H9 (cell line): ENCODE results near the gene GAL3ST1. TPM values are rescaled to one million over a fixed set of nuclear protein-coding genes. Genes with fewer than 3 reads are reported as not detected.

Source experiments
- DNase-seq: peaks from one replicate; pipeline ENCODE4 v3.0.0-alpha.2; 2017
- H2AFZ ChIP-seq: one replicate; pipeline ENCODE4 v1.6.1; 2013; ENCODE audit warnings: mild to moderate bottlenecking, low read length, control low read depth, moderate library complexity
- H2AK5ac ChIP-seq: 2 replicates; pipeline ENCODE4 v1.6.1; 2013; ENCODE audit warnings: low read length, control low read depth, mixed read lengths; ENCODE audit not compliant: insufficient read length
- H2BK120ac ChIP-seq: one replicate; pipeline ENCODE4 v1.6.1; 2013; ENCODE audit warnings: low read depth, mild to moderate bottlenecking, low read length, control low read depth, inconsistent platforms; ENCODE audit not compliant: poor library complexity, severe bottlenecking
- H2BK12ac ChIP-seq: 2 replicates; pipeline ENCODE4 v1.6.1; 2013; ENCODE audit warnings: low read length, control low read depth, mixed read lengths, low read depth; ENCODE audit not compliant: insufficient read length
- H2BK15ac ChIP-seq: 2 replicates; pipeline ENCODE4 v1.6.1; 2013; ENCODE audit warnings: low read depth, low read length, control low read depth
- H2BK20ac ChIP-seq: one replicate; pipeline ENCODE4 v1.6.1; 2013; ENCODE audit warnings: low read depth, mild to moderate bottlenecking, low read length, control low read depth, inconsistent platforms; ENCODE audit not compliant: poor library complexity, severe bottlenecking
- H2BK5ac ChIP-seq: 2 replicates; pipeline ENCODE4 v1.6.1; 2013; ENCODE audit warnings: low read length, control low read depth, mixed read lengths; ENCODE audit not compliant: insufficient read length
- H3K14ac ChIP-seq: 2 replicates; pipeline ENCODE4 v1.6.1; 2013; ENCODE audit warnings: low read length, control low read depth; ENCODE audit not compliant: insufficient read depth
- H3K18ac ChIP-seq: 2 replicates; pipeline ENCODE4 v1.6.1; 2013; ENCODE audit warnings: low read depth, mild to moderate bottlenecking, mixed read lengths, low read length, control low read depth; ENCODE audit not compliant: insufficient read length
- H3K23ac ChIP-seq: 2 replicates; pipeline ENCODE4 v1.6.1; 2013; ENCODE audit warnings: low read length, control low read depth, mixed read lengths, low read depth; ENCODE audit not compliant: insufficient read length
- H3K23me2 ChIP-seq: 2 replicates; pipeline ENCODE4 v1.6.1; 2013; ENCODE audit warnings: low read depth, mild to moderate bottlenecking, mixed read lengths, low read length, control low read depth; ENCODE audit not compliant: insufficient read length, poor library complexity, severe bottlenecking
- H3K27ac ChIP-seq: 2 replicates; pipeline ENCODE4 v1.5.1; 2013; ENCODE audit warnings: low read length, control low read depth, mixed read lengths, low read depth; ENCODE audit not compliant: insufficient read length
- H3K27me3 ChIP-seq: 2 replicates; pipeline ENCODE4 v1.6.1; 2013; ENCODE audit warnings: low read length, control low read depth, inconsistent platforms; ENCODE audit not compliant: insufficient read depth
- H3K4ac ChIP-seq: 2 replicates; pipeline ENCODE4 v1.6.1; 2013; ENCODE audit warnings: low read depth, mild to moderate bottlenecking, control low read depth, inconsistent platforms, low read length, moderate library complexity
- H3K4me1 ChIP-seq: 2 replicates; pipeline ENCODE4 v1.6.1; 2013; ENCODE audit warnings: low read length, control low read depth, inconsistent platforms; ENCODE audit not compliant: insufficient read depth
- H3K4me2 ChIP-seq: 2 replicates; pipeline ENCODE4 v1.6.1; 2013; ENCODE audit warnings: low read length, control low read depth, mixed read lengths; ENCODE audit not compliant: insufficient read length, insufficient read depth
- H3K56ac ChIP-seq: 2 replicates; pipeline ENCODE4 v1.6.1; 2013; ENCODE audit warnings: low read depth, mild to moderate bottlenecking, mixed read lengths, low read length, control low read depth; ENCODE audit not compliant: insufficient read length
- H3K79me1 ChIP-seq: 2 replicates; pipeline ENCODE4 v1.6.1; 2013; ENCODE audit warnings: low read depth, mild to moderate bottlenecking, moderate library complexity, low read length, control low read depth, inconsistent platforms; ENCODE audit not compliant: insufficient read depth, poor library complexity, severe bottlenecking
- H3K79me2 ChIP-seq: 2 replicates; pipeline ENCODE4 v1.6.1; 2013; ENCODE audit warnings: low read length, control low read depth, inconsistent platforms; ENCODE audit not compliant: insufficient read depth
- H3K9ac ChIP-seq: 2 replicates; pipeline ENCODE4 v1.6.1; 2013; ENCODE audit warnings: low read length, control low read depth, mixed read lengths; ENCODE audit not compliant: insufficient read length; ENCODE audit errors: extremely low read depth
- H3K9me3 ChIP-seq: one replicate; pipeline ENCODE4 v1.6.1; 2013; ENCODE audit warnings: low read depth, low read length, inconsistent platforms; ENCODE audit not compliant: control insufficient read depth
- H3T11ph ChIP-seq: one replicate; pipeline ENCODE4 v1.6.1; 2013; ENCODE audit warnings: mild to moderate bottlenecking, low read length, control low read depth, inconsistent platforms
- H4K20me1 ChIP-seq: one replicate; pipeline ENCODE4 v1.6.1; 2013; ENCODE audit not compliant: control insufficient read depth, insufficient read length, insufficient read depth
- H4K5ac ChIP-seq: 2 replicates; pipeline ENCODE4 v1.6.1; 2013; ENCODE audit warnings: low read depth, mild to moderate bottlenecking, mixed read lengths, low read length, control low read depth; ENCODE audit not compliant: insufficient read length
- H4K8ac ChIP-seq: replicated peaks from 2 replicates; pipeline ENCODE4 v1.6.1; 2013; ENCODE audit warnings: low read length, control low read depth, mixed read lengths, low read depth; ENCODE audit not compliant: insufficient read length
- H4K91ac ChIP-seq: 2 replicates; pipeline ENCODE4 v1.6.1; 2013; ENCODE audit warnings: low read depth, mild to moderate bottlenecking, moderate library complexity, mixed read lengths, low read length, control low read depth; ENCODE audit not compliant: insufficient read length
- H3K27ac Mint-ChIP-seq, 3 experiments: 2 replicates in 2 of 3; 3 replicates in 1 of 3; pipeline ENCODE4 v1.8.0; 2020 to 2021; ENCODE audit warnings: mixed read lengths in 3 of 3, mild to moderate bottlenecking in 1 of 3, moderate library complexity in 1 of 3
- H3K27me3 Mint-ChIP-seq: 2 replicates; pipeline ENCODE4 v1.8.0; 2021; ENCODE audit warnings: low read depth, mild to moderate bottlenecking, moderate library complexity, mixed read lengths
- H3K36me3 Mint-ChIP-seq, 3 experiments: 2 replicates in 2 of 3; 3 replicates in 1 of 3; pipeline ENCODE4 v1.8.0; 2020 to 2021; ENCODE audit warnings: low read depth in 3 of 3, mixed read lengths in 3 of 3; ENCODE audit not compliant: insufficient read depth in 1 of 3
- H3K4me1 Mint-ChIP-seq, 2 experiments: 2 replicates each; pipeline ENCODE4 v1.8.0; 2020; ENCODE audit warnings: mixed read lengths in 2 of 2
- H3K4me3 Mint-ChIP-seq, 2 experiments: 2 replicates in 1 of 2; 3 replicates in 1 of 2; pipeline ENCODE4 v1.8.0; 2020 to 2021; ENCODE audit warnings: mild to moderate bottlenecking in 2 of 2, mixed read lengths in 2 of 2, moderate library complexity in 1 of 2
- H3K9me3 Mint-ChIP-seq, 2 experiments: 2 replicates in 1 of 2; 3 replicates in 1 of 2; pipeline ENCODE4 v1.8.0; 2020; ENCODE audit warnings: mild to moderate bottlenecking in 2 of 2, mixed read lengths in 2 of 2, moderate library complexity in 1 of 2
- CTCF ChIP-seq: fragments of 200-600 bp; sonication (generic); conservative IDR thresholded peaks from 3 replicates; pipeline ENCODE4 v1.8.0; 2021; ENCODE audit warnings: antibody characterized with exemption, mild to moderate bottlenecking
- WGBS: extraction: QIAGEN DNeasy Blood & Tissue Kit; methylation state at CpG from one replicate; pipeline ENCODE4 v1.1.7; 2013; ENCODE audit warnings: missing lambda C conversion rate, low lambda C conversion rate, mixed read lengths; ENCODE audit not compliant: insufficient read length; ENCODE audit errors: extremely low coverage; 5-methylcytosine and 5-hydroxymethylcytosine counted together
- total RNA-seq: library from RNA; stranded (reverse); gene quantifications from 2 replicates; pipeline ENCODE4 v1.2.1, GENCODE V29; 2021

The GAL3ST1 gene
- total RNA-seq, 1 experiment from 2014 or later, result 5.1 TPM

GRCh38 chr22:30598986-30599385 lies 24.5 kb upstream of the GAL3ST1 start:
- Histone ChIP-seq H4K5ac (no peak overlapping the region), H3K4ac (no peak overlapping the region), H2BK120ac (no peak overlapping the region), H4K91ac (no peak overlapping the region), H3K4me2 (no peak overlapping the region), H4K8ac (no peak overlapping the region), H2BK5ac (no peak overlapping the region), H3K9ac (no peak overlapping the region), H3K9me3 (no peaks in the 10 kb centered on the region), H3K23me2 (no peaks in the 10 kb centered on the region), H2BK20ac (no peak overlapping the region), H3T11ph (no peak overlapping the region), H3K56ac (no peak overlapping the region), H3K27ac (no peak overlapping the region), H2BK15ac (no peak overlapping the region), H3K27me3 (no peaks in the 10 kb centered on the region), H3K18ac (no peak overlapping the region), H3K79me2 (no peaks in the 10 kb centered on the region), H2AK5ac (no peak overlapping the region), H3K14ac (no peak overlapping the region), H2BK12ac (no peak overlapping the region), H3K4me1 (no peaks in the 10 kb centered on the region), H3K79me1 (no peaks in the 10 kb centered on the region), H3K23ac (no peak overlapping the region), H2AFZ (no peak overlapping the region), H4K20me1 (no peaks in the 10 kb centered on the region)
- H3K27ac Mint-ChIP-seq, result no peak overlapping the region
- peaks cover 2 to 6% of the 10 kb centered on the region in 2 experiments; a peak in 3 of 4 replicates for H3K4me1 Mint-ChIP-seq
- H3K27me3 Mint-ChIP-seq, result peaks cover 8% of the 10 kb centered on the region; the same call in 1 of the 2 replicates
- no peaks in the 10 kb centered on the region; a peak in 1 of 7 replicates for H3K36me3 Mint-ChIP-seq
- no peak overlapping the region for H3K4me3 Mint-ChIP-seq
- no peak for DNase-seq
- WGBS, result no CpG with 5 or more reads among the region's 3 CpGs
- H3K9me3 Mint-ChIP-seq, result peaks cover 0 to 3% of the 10 kb centered on the region in 2 experiments; a peak in 2 of 5 replicates
- TF ChIP-seq CTCF, result no peak
